Caco-2 (cell line): ENCODE results near the gene ANK3. TPM values are rescaled to one million over a fixed set of nuclear protein-coding genes. Genes with fewer than 3 reads are reported as not detected.

Experiments used
- BruUV-seq: library from RNA; stranded (reverse); fragments of 400-500 nt; replicated peaks from 2 replicates; lab custom pipeline; 2021; lab: Mats Ljungman, UMichigan
- CTCF ChIA-PET: fragments of 300-600 bp; sonication (Branson Sonifier 250); formaldehyde crosslinking; loops from one replicate; lab custom pipeline; 2022; ENCODE audit warnings: antibody characterized with exemption; lab: Charles Lee
- POLR2A ChIA-PET: fragments of 300-600 bp; sonication (Branson Sonifier 250); formaldehyde crosslinking; loops from one replicate; lab custom pipeline; 2022; ENCODE audit warnings: antibody characterized with exemption; lab: Charles Lee
- DNase-seq, 2 experiments: peaks; one replicate each; pipeline versions ENCODE4 v3.0.0 to v3.0.0-alpha.2; 2020 to 2022
- H3K27me3 ChIP-seq: replicated peaks from 2 replicates; pipeline ENCODE4 v1.6.0; 2011; ENCODE audit warnings: low read length; ENCODE audit not compliant: control insufficient read depth, insufficient read depth
- H3K36me3 ChIP-seq: 2 replicates; pipeline ENCODE4 v1.5.1; 2011; ENCODE audit warnings: low read length; ENCODE audit not compliant: control insufficient read depth, insufficient read depth
- H3K4me1 ChIP-seq: fragments of 250-450 bp; sonication (Bioruptor Pico); 2 replicates; pipeline ENCODE4 v1.5.1; 2020; ENCODE audit warnings: mild to moderate bottlenecking
- H3K4me3 ChIP-seq: 2 replicates; pipeline ENCODE4 v1.5.1; 2011; ENCODE audit warnings: low read depth, mild to moderate bottlenecking, control low read depth, low read length
- H3K9me3 ChIP-seq: fragments of 250-450 bp; sonication (Bioruptor Pico); 2 replicates; pipeline ENCODE4 v1.5.1; 2020; ENCODE audit warnings: mild to moderate bottlenecking, moderate library complexity
- H3K27ac Mint-ChIP-seq: one replicate; pipeline ENCODE4 v1.8.0; 2022; ENCODE audit warnings: mixed read lengths; ENCODE audit not compliant: unreplicated experiment
- H3K27me3 Mint-ChIP-seq: one replicate; pipeline ENCODE4 v1.8.0; 2022; ENCODE audit warnings: mixed read lengths; ENCODE audit not compliant: insufficient read depth, unreplicated experiment
- H3K36me3 Mint-ChIP-seq: one replicate; pipeline ENCODE4 v1.8.0; 2022; ENCODE audit warnings: mild to moderate bottlenecking, mixed read lengths; ENCODE audit not compliant: insufficient read depth, unreplicated experiment
- H3K4me1 Mint-ChIP-seq: one replicate; pipeline ENCODE4 v1.8.0; 2022; ENCODE audit warnings: low read depth, mixed read lengths; ENCODE audit not compliant: unreplicated experiment
- H3K4me3 Mint-ChIP-seq: one replicate; pipeline ENCODE4 v1.8.0; 2022; ENCODE audit warnings: mild to moderate bottlenecking, moderate library complexity, mixed read lengths; ENCODE audit not compliant: unreplicated experiment
- H3K9me3 Mint-ChIP-seq: one replicate; pipeline ENCODE4 v1.8.0; 2022; ENCODE audit warnings: mixed read lengths; ENCODE audit not compliant: unreplicated experiment
- intact Hi-C: fragments of 100-400 bp; cut with micrococcal nuclease; formaldehyde crosslinking; loops from one replicate; pipeline ENCODE4 v1.10.0; 2022; ENCODE audit not compliant: unreplicated experiment
- total RNA-seq: library from RNA; stranded (reverse); gene quantifications from 2 replicates; pipeline ENCODE4 v1.2.3, GENCODE V29; 2022
- TF ChIP-seq, protein P1 (sequence below), 2 experiments: fragments of 200-600 bp in 1 of 2; IDR thresholded peaks; 1 replicate in 1 of 2; 2 replicates in 1 of 2; pipeline versions ENCODE4 v1.5.1 to v1.8.0; 2011 to 2022; ENCODE audit warnings: antibody characterized with exemption in 1 of 2, control low read depth in 1 of 2, inconsistent platforms in 1 of 2, low read depth in 1 of 2, low read length in 1 of 2, mild to moderate bottlenecking in 1 of 2, moderate library complexity in 1 of 2; ENCODE audit not compliant: insufficient read depth in 1 of 2, severe bottlenecking in 1 of 2, unreplicated experiment in 1 of 2

Gene ANK3
- total RNA-seq, 1 experiment from 2014 or later = 46.7 TPM

DNA sequence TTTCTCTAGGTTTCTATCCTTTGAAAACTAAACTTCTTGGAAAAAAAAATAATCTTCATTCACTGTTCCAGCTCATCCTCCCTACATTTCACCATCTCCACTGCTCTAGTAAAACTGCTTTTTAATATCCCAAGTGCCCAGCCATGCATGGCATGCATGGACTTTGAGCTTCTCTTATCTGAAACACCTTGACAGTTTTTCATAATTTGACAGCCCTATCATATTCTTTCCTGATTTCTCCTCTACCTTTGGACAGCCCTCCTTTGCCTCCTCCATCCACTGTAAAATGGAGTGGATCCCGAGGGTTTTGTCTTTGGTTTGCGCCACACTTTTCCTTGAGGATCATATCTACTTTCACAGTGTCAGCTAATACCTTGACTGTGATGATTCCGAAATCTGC lies 212.8 kb downstream of the ANK3 start:
- H3K27ac Mint-ChIP-seq = peak overlapping the region; percentile 11
- H3K27me3 Mint-ChIP-seq = no peaks in the 10 kb centered on the region
- TF ChIP-seq, protein P1, sequence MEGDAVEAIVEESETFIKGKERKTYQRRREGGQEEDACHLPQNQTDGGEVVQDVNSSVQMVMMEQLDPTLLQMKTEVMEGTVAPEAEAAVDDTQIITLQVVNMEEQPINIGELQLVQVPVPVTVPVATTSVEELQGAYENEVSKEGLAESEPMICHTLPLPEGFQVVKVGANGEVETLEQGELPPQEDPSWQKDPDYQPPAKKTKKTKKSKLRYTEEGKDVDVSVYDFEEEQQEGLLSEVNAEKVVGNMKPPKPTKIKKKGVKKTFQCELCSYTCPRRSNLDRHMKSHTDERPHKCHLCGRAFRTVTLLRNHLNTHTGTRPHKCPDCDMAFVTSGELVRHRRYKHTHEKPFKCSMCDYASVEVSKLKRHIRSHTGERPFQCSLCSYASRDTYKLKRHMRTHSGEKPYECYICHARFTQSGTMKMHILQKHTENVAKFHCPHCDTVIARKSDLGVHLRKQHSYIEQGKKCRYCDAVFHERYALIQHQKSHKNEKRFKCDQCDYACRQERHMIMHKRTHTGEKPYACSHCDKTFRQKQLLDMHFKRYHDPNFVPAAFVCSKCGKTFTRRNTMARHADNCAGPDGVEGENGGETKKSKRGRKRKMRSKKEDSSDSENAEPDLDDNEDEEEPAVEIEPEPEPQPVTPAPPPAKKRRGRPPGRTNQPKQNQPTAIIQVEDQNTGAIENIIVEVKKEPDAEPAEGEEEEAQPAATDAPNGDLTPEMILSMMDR (IDR thresholded peaks at IDR 0.05; ENCODE audit: insufficient read depth in 1 of 2, low read depth in 1 of 2, low read length in 1 of 2, severe bottlenecking in 1 of 2, unreplicated experiment in 1 of 2) = no peak
- DNase-seq = peak; percentile 56 to 72
- ChIA-PET POLR2A (interaction anchor here (1.0 kb wide), 1 partner anchor 38 kb away, joined by 4 read pairs; no protein-coding TSS in a partner anchor), CTCF (interaction anchor here (1.0 to 3.0 kb wide), 3 partner anchors 27 to 39 kb away, joined by 3 to 9 read pairs (median 5); no protein-coding TSS in a partner anchor)
- H3K4me1 Mint-ChIP-seq = peaks cover 40% of the 10 kb centered on the region
- intact Hi-C loops = loop anchor here (1.0 kb wide), 1 partner anchor 27 kb away; no protein-coding TSS in a partner anchor
- peak overlapping the region; percentile 9 for H3K4me3 Mint-ChIP-seq
- H3K4me1 ChIP-seq = peaks cover 50% of the 10 kb centered on the region
- H3K36me3 ChIP-seq = no peaks in the 10 kb centered on the region
- no peaks in the 10 kb centered on the region for H3K9me3 Mint-ChIP-seq
- H3K9me3 ChIP-seq = no peaks in the 10 kb centered on the region
- H3K4me3 ChIP-seq = no peak overlapping the region
- no TSS peak for BruUV-seq
- no peaks in the 10 kb centered on the region for H3K27me3 ChIP-seq
- H3K36me3 Mint-ChIP-seq = no peaks in the 10 kb centered on the region

DNA sequence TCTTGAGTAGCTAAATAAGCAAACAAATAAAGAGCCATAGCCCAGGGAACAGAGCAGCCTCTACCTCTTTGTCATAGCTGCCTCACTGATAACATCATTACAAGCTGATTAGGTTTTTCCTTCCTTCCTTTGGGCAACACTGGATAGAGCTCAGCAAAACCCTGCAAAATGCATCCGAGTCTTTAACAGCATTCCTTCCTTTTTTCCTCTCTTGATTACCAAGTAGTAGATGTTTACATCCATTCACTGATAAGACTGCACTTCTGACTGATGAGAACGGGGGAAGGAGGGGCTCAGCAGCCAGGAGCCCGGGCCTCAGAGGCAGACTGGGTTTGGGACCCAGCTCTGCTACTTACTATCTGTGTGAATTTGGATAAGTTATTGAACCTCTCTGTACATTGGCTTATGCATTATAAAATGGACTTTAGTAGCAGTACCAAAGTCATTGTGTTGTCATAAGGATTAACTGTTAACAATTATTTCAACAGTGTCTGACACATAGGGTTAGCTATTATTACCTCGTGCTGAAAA lies 214.2 kb downstream of the ANK3 start:
- no peaks in the 10 kb centered on the region for H3K27me3 Mint-ChIP-seq
- intact Hi-C loops = loop anchor here (1.0 kb wide), 2 partner anchors 27 to 34 kb away; no protein-coding TSS in a partner anchor
- DNase-seq = peak; percentile 69 to 82
- no TSS peak for BruUV-seq
- H3K4me1 Mint-ChIP-seq = peaks cover 51% of the 10 kb centered on the region
- Histone ChIP-seq H3K4me3 (no peak overlapping the region), H3K9me3 (no peaks in the 10 kb centered on the region), H3K4me1 (peaks cover 65% of the 10 kb centered on the region), H3K27me3 (no peaks in the 10 kb centered on the region), H3K36me3 (no peaks in the 10 kb centered on the region)
- H3K27ac Mint-ChIP-seq = peak overlapping the region; percentile 54
- no peaks in the 10 kb centered on the region for H3K36me3 Mint-ChIP-seq
- TF ChIP-seq, protein P1 (IDR thresholded peaks at IDR 0.05; ENCODE audit: insufficient read depth in 1 of 2, low read depth in 1 of 2, low read length in 1 of 2, severe bottlenecking in 1 of 2, unreplicated experiment in 1 of 2) = no peak
- POLR2A ChIA-PET = interaction anchor here (1.1 kb wide), 1 partner anchor 35 kb away, joined by 4 read pairs; no protein-coding TSS in a partner anchor
- H3K9me3 Mint-ChIP-seq = no peaks in the 10 kb centered on the region
- H3K4me3 Mint-ChIP-seq = peak overlapping the region; percentile 2
- CTCF ChIA-PET = interaction anchor here (0.7 to 3.0 kb wide), 8 partner anchors 29 to 311 kb away, joined by 3 to 11 read pairs (median 5); no protein-coding TSS in a partner anchor

DNA sequence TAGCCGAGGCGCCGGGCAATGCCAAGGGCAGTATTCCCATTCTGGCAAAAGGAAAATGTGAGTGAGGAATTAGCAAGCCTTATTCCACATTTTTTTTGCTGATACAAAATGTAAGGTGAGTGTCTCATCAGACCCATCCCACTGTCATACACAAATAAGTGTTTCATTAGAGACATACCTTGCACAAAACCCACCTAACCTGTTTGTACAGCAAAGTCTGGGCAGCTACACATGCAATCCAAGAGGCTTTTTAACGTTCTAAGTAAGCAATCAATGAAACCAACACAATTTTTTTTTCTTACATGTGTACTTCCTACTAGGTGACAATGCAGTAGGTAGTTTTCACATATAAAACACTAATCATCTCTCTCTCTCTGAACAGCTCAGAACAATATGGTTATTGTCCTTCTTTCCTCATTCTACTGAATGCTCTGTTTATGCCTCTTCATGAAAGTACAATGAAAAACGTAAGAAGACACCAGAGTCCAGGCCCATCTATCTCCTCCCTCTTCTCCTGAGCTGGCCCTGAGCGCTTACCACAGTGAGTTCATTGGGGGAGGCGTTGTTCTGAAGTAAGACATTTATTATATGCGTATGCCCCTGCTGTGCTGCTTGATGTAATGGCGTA lies 217.2 kb downstream of the ANK3 start:
- Mint-ChIP-seq H3K4me1 (peaks cover 49% of the 10 kb centered on the region), H3K9me3 (no peaks in the 10 kb centered on the region), H3K4me3 (no peak overlapping the region), H3K27ac (no peak overlapping the region), H3K36me3 (no peaks in the 10 kb centered on the region), H3K27me3 (no peaks in the 10 kb centered on the region)
- H3K4me3 ChIP-seq = no peak overlapping the region
- CTCF ChIA-PET = no interaction called here
- H3K4me1 ChIP-seq = peaks cover 63% of the 10 kb centered on the region
- intact Hi-C loops = no loop called here
- no peaks in the 10 kb centered on the region for H3K9me3 ChIP-seq
- no peaks in the 10 kb centered on the region for H3K27me3 ChIP-seq
- TF ChIP-seq, protein P1 (IDR thresholded peaks at IDR 0.05; ENCODE audit: insufficient read depth in 1 of 2, low read depth in 1 of 2, low read length in 1 of 2, severe bottlenecking in 1 of 2, unreplicated experiment in 1 of 2) = no peak
- H3K36me3 ChIP-seq = no peaks in the 10 kb centered on the region
- POLR2A ChIA-PET = no interaction called here
- DNase-seq = peak in 1 of 2 experiments; percentile 73
- no TSS peak for BruUV-seq
